Measurements from ENCODE around the gene ATXN7L3. TPM values are rescaled to one million over a fixed set of nuclear protein-coding genes. Genes with fewer than 3 reads are reported as not detected.
A peak's percentile ranks its signal among the peaks of the same experiment; 100 is the strongest.
"Not testable (repeated sequence)": the region's sequence is repeated elsewhere in the genome, so short reads cannot be mapped to it uniquely, and the experiment has no call there.

ATXN7L3 gene, protein sequence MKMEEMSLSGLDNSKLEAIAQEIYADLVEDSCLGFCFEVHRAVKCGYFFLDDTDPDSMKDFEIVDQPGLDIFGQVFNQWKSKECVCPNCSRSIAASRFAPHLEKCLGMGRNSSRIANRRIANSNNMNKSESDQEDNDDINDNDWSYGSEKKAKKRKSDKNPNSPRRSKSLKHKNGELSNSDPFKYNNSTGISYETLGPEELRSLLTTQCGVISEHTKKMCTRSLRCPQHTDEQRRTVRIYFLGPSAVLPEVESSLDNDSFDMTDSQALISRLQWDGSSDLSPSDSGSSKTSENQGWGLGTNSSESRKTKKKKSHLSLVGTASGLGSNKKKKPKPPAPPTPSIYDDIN
- total RNA-seq (10 to 100 TPM; 97.1 to 97.5 TPM), total RNA-seq (111 to 178 reads per million in 2 donors)

DNA sequence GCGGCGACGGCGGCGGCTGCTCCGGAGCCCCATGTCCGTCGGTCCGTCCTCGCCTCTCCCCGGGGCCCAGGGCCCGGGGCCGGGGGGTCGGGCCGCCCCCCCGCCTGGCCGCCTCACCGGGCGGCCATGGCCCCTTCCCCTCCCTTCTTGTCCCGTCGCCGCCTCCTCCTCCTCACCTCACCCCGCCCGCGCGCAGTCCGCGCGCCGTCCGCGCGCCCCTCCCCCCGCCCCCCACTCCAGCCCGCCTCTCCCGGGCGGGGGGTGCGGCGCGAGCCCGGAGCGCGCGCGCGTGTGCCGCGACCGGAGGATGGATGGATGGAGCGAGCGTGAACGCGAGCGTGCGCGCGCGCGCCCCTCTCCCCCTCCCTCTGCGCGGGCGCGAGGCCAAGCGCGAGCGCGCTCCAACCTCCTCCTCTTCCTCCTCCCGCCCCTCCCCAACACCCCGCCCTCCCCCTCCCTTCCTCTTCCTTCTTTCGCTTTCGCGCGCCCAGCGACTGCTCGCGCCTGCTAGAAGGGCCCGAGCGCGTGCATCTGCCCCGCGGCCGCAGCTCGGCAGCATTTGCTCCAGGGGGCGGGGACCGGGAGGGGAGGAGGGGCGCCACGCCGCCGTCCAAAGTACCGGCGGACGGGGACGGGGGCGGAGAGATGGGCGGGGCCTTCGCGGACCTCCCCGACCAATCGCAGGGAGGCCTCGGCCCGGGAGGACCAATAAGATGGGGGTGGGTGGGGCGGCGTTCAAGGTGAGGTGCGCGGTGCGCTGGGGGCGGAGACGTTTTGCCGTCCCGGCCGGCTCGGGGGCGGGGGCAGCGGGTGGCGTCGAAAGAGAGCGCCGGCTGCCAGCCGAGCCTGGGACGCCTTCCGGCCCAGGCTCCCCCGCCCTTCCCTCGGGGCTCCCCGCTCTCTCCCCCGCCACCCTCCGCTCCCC is at the start of gene ATXN7L3:
ATXN7L3 (minus strand) TSS at position 332 of the 925 bp plus-strand sequence. CDS start 1,814 bp downstream, outside the sequence.
- ATAC-seq (peak; percentile 87), DNase-seq (peak; percentile 95 to 100 (median 100))
- no peaks in the 10 kb centered on the region for H3K27me3 Mint-ChIP-seq
- peak within 1 kb of the TSS; percentile 93 for H3K4me3 Mint-ChIP-seq
- no peaks in the 10 kb centered on the region for H3K9me3 ChIP-seq (ENCODE audit: control insufficient read depth, low read length, poor library complexity, severe bottlenecking)
- peaks cover 2% of the 10 kb centered on the region for H3K36me3 Mint-ChIP-seq (ENCODE audit: low read depth)
- H3K4me1 Mint-ChIP-seq = peaks cover 40% of the 10 kb centered on the region
- peak within 1 kb of the TSS; percentile 83 for H3K27ac Mint-ChIP-seq

DNA sequence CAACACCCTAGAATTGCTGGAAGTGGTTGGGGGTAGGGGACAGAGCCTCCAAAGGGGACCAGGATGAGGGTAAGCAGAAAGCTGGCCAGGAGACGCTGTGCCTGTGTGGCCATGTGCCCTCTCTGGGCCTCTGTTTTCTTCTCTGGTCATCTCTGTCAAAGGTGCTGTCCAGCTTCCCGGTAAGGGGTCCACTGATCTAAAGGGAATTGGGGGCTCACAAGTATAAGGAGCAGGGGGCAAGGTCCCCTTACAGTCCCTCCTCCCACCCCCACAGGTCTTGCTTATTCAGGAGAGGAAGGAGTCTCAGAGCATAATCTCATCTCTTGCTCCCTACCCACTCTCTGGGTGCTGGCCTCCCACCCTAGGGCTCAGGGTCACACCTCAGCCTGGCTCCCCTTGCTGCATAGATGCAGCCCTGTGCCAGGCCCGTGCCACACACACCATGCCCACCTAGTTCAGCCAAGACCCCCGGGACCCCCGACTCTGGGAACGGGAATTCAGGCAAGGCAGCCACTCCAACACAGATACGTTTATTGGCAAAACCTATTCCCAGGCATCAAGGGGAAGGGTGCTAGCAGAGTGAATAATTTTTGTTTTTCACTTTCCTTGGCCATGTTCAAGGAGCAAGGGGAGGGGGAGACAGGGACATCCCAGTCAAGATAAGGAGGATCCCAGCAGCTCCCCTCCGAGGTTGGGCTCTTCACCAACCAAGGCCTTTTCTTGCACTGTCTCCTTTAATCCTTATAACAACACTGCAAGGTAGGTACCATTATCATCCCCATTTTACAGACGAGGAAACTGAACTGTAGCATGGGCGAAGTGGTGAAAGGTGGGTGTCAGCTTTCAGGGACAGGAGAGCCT is 48.4 kb upstream of the ATXN7L3 start:
- peaks cover 11% of the 10 kb centered on the region for H3K4me1 Mint-ChIP-seq
- H3K27ac Mint-ChIP-seq = peak overlapping the region; percentile 73
- H3K27me3 Mint-ChIP-seq = no peaks in the 10 kb centered on the region
- no peak for ATAC-seq
- no peaks in the 10 kb centered on the region for H3K9me3 ChIP-seq (ENCODE audit: control insufficient read depth, low read length, poor library complexity, severe bottlenecking)
- no peak for DNase-seq
- no peaks in the 10 kb centered on the region for H3K36me3 Mint-ChIP-seq (ENCODE audit: low read depth)
- H3K4me3 Mint-ChIP-seq = no peak overlapping the region

GRCh38 chr17:44247440-44247841 is 47.8 kb upstream of the ATXN7L3 start:
- Mint-ChIP-seq H3K27ac (peak overlapping the region; percentile 96), H3K36me3 (ENCODE audit: low read depth) (no peaks in the 10 kb centered on the region), H3K4me3 (no peak overlapping the region), H3K4me1 (peaks cover 13% of the 10 kb centered on the region), H3K27me3 (no peaks in the 10 kb centered on the region)
- H3K9me3 ChIP-seq (ENCODE audit: control insufficient read depth, low read length, poor library complexity, severe bottlenecking) = no peaks in the 10 kb centered on the region
- DNase-seq = no peak
- no peak for ATAC-seq

GRCh38 chr17:44241106-44241624 is 41.5 kb upstream of the ATXN7L3 start:
- DNase-seq (no peak), ATAC-seq (no peak)
- H3K9me3 ChIP-seq (ENCODE audit: control insufficient read depth, low read length, poor library complexity, severe bottlenecking) = no peaks in the 10 kb centered on the region
- Mint-ChIP-seq H3K27me3 (no peaks in the 10 kb centered on the region), H3K4me1 (peaks cover 5% of the 10 kb centered on the region), H3K36me3 (ENCODE audit: low read depth) (no peaks in the 10 kb centered on the region), H3K27ac (no peak overlapping the region), H3K4me3 (no peak overlapping the region)

GRCh38 chr17:44237886-44238285 is 38.2 kb upstream of the ATXN7L3 start:
- H3K27me3 Mint-ChIP-seq; DNase-seq; H3K27ac Mint-ChIP-seq; ATAC-seq; H3K36me3 Mint-ChIP-seq (ENCODE audit: low read depth); H3K4me3 Mint-ChIP-seq; H3K4me1 Mint-ChIP-seq; H3K9me3 ChIP-seq (ENCODE audit: control insufficient read depth, low read length, poor library complexity, severe bottlenecking): not testable (repeated sequence)

- H3K27ac Mint-ChIP-seq = no peak overlapping the region
- no peaks in the 10 kb centered on the region for H3K36me3 Mint-ChIP-seq (ENCODE audit: low read depth)
- DNase-seq (no peak), ATAC-seq (no peak)
- no peak overlapping the region for H3K4me3 Mint-ChIP-seq
- H3K9me3 ChIP-seq (ENCODE audit: control insufficient read depth, low read length, poor library complexity, severe bottlenecking) = no peaks in the 10 kb centered on the region
- peaks cover 6% of the 10 kb centered on the region for H3K4me1 Mint-ChIP-seq
- peaks cover 5% of the 10 kb centered on the region for H3K27me3 Mint-ChIP-seq
These were observed 36.8 kb upstream of the ATXN7L3 start for GRCh38 chr17:44236444-44236991.

DNA sequence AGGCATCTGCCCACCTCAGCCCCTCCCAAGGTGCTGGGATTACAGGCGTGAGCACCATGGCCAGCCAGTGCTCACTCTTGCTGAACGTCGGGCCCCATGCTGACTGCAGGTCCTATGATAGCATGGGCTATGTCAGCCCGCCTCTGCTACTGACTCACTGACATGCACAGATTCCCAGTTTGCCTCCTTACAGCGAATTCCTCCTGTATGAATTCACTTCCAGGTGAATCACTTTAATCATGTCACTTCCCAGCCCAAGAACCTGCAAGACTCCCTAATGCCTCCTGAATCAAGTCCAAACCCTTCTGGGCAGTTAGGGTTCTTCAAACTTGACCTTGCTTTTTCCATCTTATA is 35.9 kb upstream of the ATXN7L3 start:
- no peaks in the 10 kb centered on the region for H3K36me3 Mint-ChIP-seq (ENCODE audit: low read depth)
- H3K27ac Mint-ChIP-seq = no peak overlapping the region
- H3K27me3 Mint-ChIP-seq = peaks cover 5% of the 10 kb centered on the region

DNA sequence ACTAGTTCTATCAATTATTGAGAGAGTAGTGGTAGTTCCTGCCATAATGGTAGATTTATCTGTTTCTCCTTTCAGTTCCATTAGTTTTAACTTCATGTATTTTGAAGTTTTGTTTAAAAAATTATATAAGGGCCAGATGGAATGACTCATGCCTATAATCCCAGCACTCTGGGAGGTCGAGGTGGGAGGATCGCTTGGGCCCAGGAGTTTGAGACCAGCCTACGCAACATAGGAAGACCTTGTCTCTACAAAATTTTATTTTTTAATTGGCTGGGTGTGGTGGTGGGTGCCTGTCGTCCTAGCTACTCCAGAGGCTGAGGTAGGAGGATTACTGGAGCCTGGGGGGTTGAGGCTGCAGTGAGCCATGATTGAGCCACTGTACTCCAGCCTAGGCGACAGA is 33.9 kb upstream of the ATXN7L3 start:
- no peak for DNase-seq
- no peaks in the 10 kb centered on the region for H3K9me3 ChIP-seq (ENCODE audit: control insufficient read depth, low read length, poor library complexity, severe bottlenecking)
- Mint-ChIP-seq H3K27me3 (peaks cover 5% of the 10 kb centered on the region), H3K36me3 (ENCODE audit: low read depth) (no peaks in the 10 kb centered on the region), H3K4me3 (no peak overlapping the region), H3K27ac (no peak overlapping the region), H3K4me1 (peaks cover 6% of the 10 kb centered on the region)
- no peak for ATAC-seq

More for the DNA sequence above, 35.9 kb upstream of the ATXN7L3 start:
- ATAC-seq (no peak), DNase-seq (no peak)
- Mint-ChIP-seq H3K4me1 (peaks cover 6% of the 10 kb centered on the region), H3K4me3 (no peak overlapping the region)
- H3K9me3 ChIP-seq (ENCODE audit: control insufficient read depth, low read length, poor library complexity, severe bottlenecking) = no peaks in the 10 kb centered on the region

DNA sequence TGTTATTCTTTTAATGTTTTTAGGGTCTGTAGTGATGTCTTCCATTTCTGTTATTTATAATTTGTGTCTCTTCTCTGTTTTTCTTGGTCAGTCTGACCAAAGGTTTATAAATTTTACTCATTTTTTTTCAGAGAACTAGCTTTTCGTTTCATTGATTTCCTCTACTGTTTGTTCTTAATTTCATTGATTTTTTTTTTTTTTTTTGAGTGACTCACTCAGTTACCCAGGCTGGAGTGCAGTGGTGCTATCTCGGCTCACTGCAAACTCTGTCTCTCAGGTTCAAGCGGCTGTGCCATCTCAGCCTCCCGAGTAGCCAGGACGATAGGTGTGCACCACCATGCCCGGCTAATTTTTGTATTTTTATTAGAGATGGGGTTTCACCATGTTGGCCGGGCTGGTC is 32.4 kb upstream of the ATXN7L3 start:
- Mint-ChIP-seq H3K27ac (peak overlapping the region; percentile 34), H3K36me3 (ENCODE audit: low read depth) (no peaks in the 10 kb centered on the region), H3K4me3 (no peak overlapping the region), H3K27me3 (peaks cover 5% of the 10 kb centered on the region), H3K4me1 (peaks cover 6% of the 10 kb centered on the region)
- ATAC-seq = no peak
- DNase-seq = no peak
- H3K9me3 ChIP-seq (ENCODE audit: control insufficient read depth, low read length, poor library complexity, severe bottlenecking) = no peaks in the 10 kb centered on the region

DNA sequence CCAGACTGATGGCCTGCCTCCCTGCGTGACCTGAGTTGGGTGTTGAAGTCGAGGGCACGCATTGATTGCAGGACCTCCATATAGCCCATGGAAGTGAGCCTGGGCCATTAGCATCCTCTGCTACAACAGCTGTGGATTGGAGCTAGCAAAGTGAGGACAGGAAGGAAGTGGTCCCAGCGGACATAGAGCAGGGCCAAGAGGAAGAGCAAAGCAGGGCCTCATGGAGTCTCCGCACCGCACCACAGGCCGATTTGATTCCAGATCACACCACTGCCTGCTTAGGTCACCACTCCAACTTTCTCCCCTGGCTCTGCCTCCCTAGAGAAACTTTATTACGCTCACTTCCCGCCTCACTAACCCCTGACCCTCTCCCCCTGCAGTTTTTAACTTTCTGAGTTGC is 30.5 kb upstream of the ATXN7L3 start:
- no peaks in the 10 kb centered on the region for H3K9me3 ChIP-seq (ENCODE audit: control insufficient read depth, low read length, poor library complexity, severe bottlenecking)
- Mint-ChIP-seq H3K36me3 (ENCODE audit: low read depth) (no peaks in the 10 kb centered on the region), H3K4me1 (peaks cover 5% of the 10 kb centered on the region), H3K27ac (no peak overlapping the region), H3K4me3 (no peak overlapping the region), H3K27me3 (peaks cover 1% of the 10 kb centered on the region)
- DNase-seq (no peak), ATAC-seq (no peak)

DNA sequence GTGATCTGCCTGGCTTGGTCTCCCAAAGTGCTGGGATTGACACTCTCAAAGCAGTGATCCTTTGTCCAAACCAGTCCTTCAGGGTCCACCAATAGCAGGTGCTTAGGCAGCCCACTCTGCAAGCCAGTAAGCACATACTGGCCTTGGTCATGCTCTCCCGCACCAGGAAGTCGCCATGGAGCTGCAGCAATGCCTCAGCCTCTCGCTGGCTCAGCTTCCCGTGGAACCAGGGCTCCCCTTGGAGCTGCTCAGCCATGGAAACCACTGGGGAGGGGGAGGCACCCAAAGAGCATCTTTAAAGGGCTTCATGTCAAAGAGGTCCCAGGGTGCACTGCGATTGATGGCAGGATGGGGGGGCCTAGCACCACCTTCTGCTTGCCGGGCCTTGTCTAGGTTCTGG is 29.4 kb upstream of the ATXN7L3 start:
- no peaks in the 10 kb centered on the region for H3K9me3 ChIP-seq (ENCODE audit: control insufficient read depth, low read length, poor library complexity, severe bottlenecking)
- H3K36me3 Mint-ChIP-seq (ENCODE audit: low read depth) = no peaks in the 10 kb centered on the region
- H3K27ac Mint-ChIP-seq = no peak overlapping the region
- H3K4me3 Mint-ChIP-seq = no peak overlapping the region
- no peaks in the 10 kb centered on the region for H3K27me3 Mint-ChIP-seq
- ATAC-seq (no peak), DNase-seq (no peak)
- no peaks in the 10 kb centered on the region for H3K4me1 Mint-ChIP-seq

DNA sequence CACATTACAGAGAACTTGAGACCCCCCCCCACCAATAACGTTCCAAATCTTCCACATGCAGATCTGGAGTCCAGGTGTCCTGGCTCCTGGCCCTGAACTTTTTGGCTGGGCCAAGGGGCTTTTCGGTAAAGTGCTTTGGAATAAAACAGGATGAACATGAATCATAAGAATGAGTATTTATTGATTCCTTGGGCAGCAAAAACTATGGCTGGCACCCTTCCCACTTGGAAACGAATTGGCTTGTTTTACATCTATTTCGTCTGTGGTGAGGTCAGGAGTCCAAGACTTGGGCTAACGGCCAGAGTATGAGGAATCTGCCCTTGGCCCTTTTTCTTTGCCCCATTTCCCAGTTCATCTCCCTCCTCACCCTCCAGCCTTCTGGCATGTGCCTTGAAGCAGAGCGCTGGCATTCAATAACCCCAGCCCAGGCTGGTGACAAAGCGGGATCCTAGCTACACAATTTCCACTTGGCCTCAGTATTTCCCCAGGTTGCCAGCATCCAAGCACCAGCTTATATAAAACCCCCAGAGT is 23.9 kb upstream of the ATXN7L3 start:
- H3K36me3 Mint-ChIP-seq (ENCODE audit: low read depth) = peaks cover 3% of the 10 kb centered on the region
- no peaks in the 10 kb centered on the region for H3K9me3 ChIP-seq (ENCODE audit: control insufficient read depth, low read length, poor library complexity, severe bottlenecking)
- no peak overlapping the region for H3K27ac Mint-ChIP-seq
- DNase-seq = no peak
- H3K27me3 Mint-ChIP-seq = no peaks in the 10 kb centered on the region
- H3K4me3 Mint-ChIP-seq = peak overlapping the region; percentile 49
- H3K4me1 Mint-ChIP-seq = peaks cover 13% of the 10 kb centered on the region
- no peak for ATAC-seq

Data from T-helper 17 cell (primary cell).